Stimulated activated CD4-positive, alpha-beta T cell treated with anti-CD3 and anti-CD28 coated beads, Interleukin-1b, Interleukin-23, amount 100 ng/mL, for 1 hour (primary cell): ENCODE data around the gene INO80D.
"Not testable (repeated sequence)": the region's sequence is repeated elsewhere in the genome, so short reads cannot be mapped to it uniquely, and the experiment has no call there.

Source experiments
- DNase-seq, 2 donors: peaks; one replicate each; pipeline ENCODE4 v3.0.0-alpha.2; 2020; ENCODE audit warnings: low read depth in 2 of 2

Gene INO80D

GRCh38 chr2:206031162-206031784 is 54.7 kb downstream of the INO80D start:
- DNase-seq = no peak

- DNase-seq = no peak
Measured at GRCh38 chr2:206028101-206028500, 57.9 kb downstream of the INO80D start.

GRCh38 chr2:206023183-206023582 is 62.8 kb downstream of the INO80D start:
- no peak for DNase-seq

GRCh38 chr2:206020171-206020570 is 65.8 kb downstream of the INO80D start:
- DNase-seq = no peak

GRCh38 chr2:206015746-206016145 is 70.2 kb downstream of the INO80D start:
- not testable (repeated sequence) for DNase-seq

GRCh38 chr2:206011795-206012194 is 74.2 kb downstream of the INO80D start:
- no peak for DNase-seq

GRCh38 chr2:206011018-206011614 is 74.9 kb downstream of the INO80D start:
- DNase-seq = no peak

- DNase-seq = no peak
Measured at GRCh38 chr2:206004004-206004693, 81.8 kb downstream of the INO80D start.

- DNase-seq = no peak
Measured at GRCh38 chr2:206002440-206002839, 83.5 kb downstream of the INO80D start.

- DNase-seq = no peak
Measured at GRCh38 chr2:206001912-206002311, 84.1 kb downstream of the INO80D start.

GRCh38 chr2:206000776-206001175 is 85.2 kb downstream of the INO80D start:
- DNase-seq = no peak

GRCh38 chr2:205998583-205998982 is 87.4 kb downstream of the INO80D start:
- no peak for DNase-seq

GRCh38 chr2:205996161-205996560 is 89.8 kb downstream of the INO80D start:
- DNase-seq = no peak

GRCh38 chr2:205995260-205995659 is 90.7 kb downstream of the INO80D start:
- no peak for DNase-seq

- DNase-seq = no peak
Measured at GRCh38 chr2:205994344-205994743, 91.6 kb downstream of the INO80D start.

- DNase-seq = no peak
Measured at GRCh38 chr2:205990104-205990503, 95.9 kb downstream of the INO80D start.

GRCh38 chr2:205989271-205990071 is 96.5 kb downstream of the INO80D start:
- DNase-seq = no peak

- DNase-seq = not testable (repeated sequence)
Measured at GRCh38 chr2:205988681-205989080, 97.3 kb downstream of the INO80D start.

GRCh38 chr2:205988274-205988673 is 97.7 kb downstream of the INO80D start:
- no peak for DNase-seq

GRCh38 chr2:205986334-205986733 is 99.6 kb downstream of the INO80D start:
- not testable (repeated sequence) for DNase-seq

- no peak for DNase-seq
Measured at GRCh38 chr2:205984381-205984780, 101.6 kb downstream of the INO80D start.

GRCh38 chr2:205982776-205983327 is 103.1 kb downstream of the INO80D start:
- DNase-seq = no peak
